A549 (cell line): ENCODE data around the gene RPTOR. TPM values are rescaled to one million over a fixed set of nuclear protein-coding genes. Genes with fewer than 3 reads are reported as not detected.

Experiments
- ATAC-seq, 2 experiments: fragments of 200-7000 bp in 1 of 2; fragments of >200 bp in 1 of 2; cut with Nextera tagmentation in 1 of 2; cut with Tn5 transposase in 1 of 2; 3 replicates each; pipeline versions ENCODE4 v1.8.0 to v1.9.1; 2018 to 2020; ENCODE audit warnings: mild to moderate bottlenecking in 1 of 2, moderate library complexity in 1 of 2
- CTCF ChIA-PET: fragments of 300-600 bp; sonication (Branson Sonifier 250); formaldehyde crosslinking; extraction: SDS; loops from one replicate; lab custom pipeline; 2021; ENCODE audit warnings: antibody characterized with exemption, inconsistent platforms; lab: Yijun Ruan, JAX
- POLR2A ChIA-PET: fragments of 350-600 bp; formaldehyde crosslinking; extraction: SDS; loops from one replicate; lab custom pipeline; 2021; ENCODE audit warnings: antibody characterized with exemption, inconsistent platforms; lab: Yijun Ruan, JAX
- DNase-seq, 2 experiments: peaks; one replicate each; pipeline versions ENCODE4 v3.0.0 to v3.0.0-alpha.2; 2011 to 2016; ENCODE audit warnings: low read depth in 1 of 2, low spot score in 1 of 2
- FAIRE-seq: peaks from 2 replicates; lab custom pipeline; 2011; peaks lifted over from hg19 to GRCh38; lab: Jason Lieb, UNC
- H3K27ac ChIP-seq, 2 experiments: fragments of >200 bp; sonication (Bioruptor Twin); formaldehyde crosslinking; 3 replicates each; pipeline ENCODE4 v1.5.1; 2016 to 2017
- H3K4me1 ChIP-seq: fragments of >200 bp; sonication (Bioruptor Twin); formaldehyde crosslinking; 3 replicates; pipeline ENCODE4 v1.6.1; 2016
- H3K4me2 ChIP-seq: fragments of >200 bp; sonication (Bioruptor Twin); formaldehyde crosslinking; 3 replicates; pipeline ENCODE4 v1.6.1; 2016
- H3K4me3 ChIP-seq: fragments of >200 bp; sonication (Bioruptor Twin); formaldehyde crosslinking; 3 replicates; pipeline ENCODE4 v1.5.1; 2016
- H3K9me3 ChIP-seq: fragments of >200 bp; sonication (Bioruptor Twin); formaldehyde crosslinking; 3 replicates; pipeline ENCODE4 v1.6.1; 2016
- CHD2 ChIP-seq: fragments of 150-350 bp; IDR thresholded peaks from 2 replicates; pipeline ENCODE4 v1.6.1; 2014; ENCODE audit warnings: low read length; ENCODE audit not compliant: partially characterized antibody
- E2F6 ChIP-seq: IDR thresholded peaks from 2 replicates; pipeline ENCODE4 v1.6.1; 2012; ENCODE audit warnings: low read depth, borderline replicate concordance
- EHF ChIP-seq: fragments of 250-450 bp; sonication (Bioruptor Pico); IDR thresholded peaks from 2 replicates; pipeline ENCODE4 v1.5.0; 2020; ENCODE audit warnings: mild to moderate bottlenecking
- ESRRA ChIP-seq: fragments of 150-350 bp; IDR thresholded peaks from 2 replicates; pipeline ENCODE4 v1.6.1; 2014; ENCODE audit warnings: mild to moderate bottlenecking, low read length, borderline replicate concordance
- FOXS1 ChIP-seq: fragments of 250-450 bp; sonication (Bioruptor Pico); IDR thresholded peaks from 2 replicates; pipeline ENCODE4 v1.5.0; 2020; ENCODE audit warnings: mild to moderate bottlenecking, moderate library complexity
- JUNB ChIP-seq: fragments of >200 bp; sonication (Bioruptor Twin); formaldehyde crosslinking; IDR thresholded peaks from 2 replicates; pipeline ENCODE4 v1.6.1; 2016
- KDM5A ChIP-seq: fragments of 200-600 bp; sonication (generic); IDR thresholded peaks from 2 replicates; pipeline ENCODE4 v1.6.1; 2016; ENCODE audit warnings: antibody characterized with exemption, mild to moderate bottlenecking
- MAZ ChIP-seq: fragments of 150-350 bp; IDR thresholded peaks from 2 replicates; pipeline ENCODE4 v1.6.1; 2014; ENCODE audit warnings: antibody characterized with exemption, low read depth, low read length, borderline replicate concordance
- MYC ChIP-seq: IDR thresholded peaks from 2 replicates; pipeline ENCODE4 v1.6.1; 2012; ENCODE audit warnings: mild to moderate bottlenecking, inconsistent platforms, low read length, improper control_type of control experiment, borderline replicate concordance
- NR3C1 ChIP-seq: fragments of >200 bp; sonication (Bioruptor Twin); formaldehyde crosslinking; IDR thresholded peaks from 3 replicates; pipeline ENCODE4 v1.6.1; 2017
- PBX3 ChIP-seq: IDR thresholded peaks from 2 replicates; pipeline ENCODE4 v1.6.1; 2012
- RCOR1 ChIP-seq: fragments of 150-350 bp; IDR thresholded peaks from 2 replicates; pipeline ENCODE4 v1.6.1; 2014; ENCODE audit warnings: antibody characterized with exemption, low read length, low read depth
- SMC3 ChIP-seq: fragments of >200 bp; sonication (Bioruptor Twin); formaldehyde crosslinking; IDR thresholded peaks from 3 replicates; pipeline ENCODE4 v1.6.1; 2018; ENCODE audit warnings: inconsistent platforms
- SREBF2 ChIP-seq: fragments of 450-650 bp; IDR thresholded peaks from 2 replicates; pipeline ENCODE4 v1.6.1; 2014; ENCODE audit warnings: mild to moderate bottlenecking, moderate library complexity
- TFCP2L1 ChIP-seq: fragments of 250-450 bp; sonication (Bioruptor Pico); IDR thresholded peaks from 2 replicates; pipeline ENCODE4 v1.5.0; 2021; ENCODE audit warnings: mild to moderate bottlenecking
- ZC3H11A ChIP-seq: fragments of 450-650 bp; IDR thresholded peaks from 2 replicates; pipeline ENCODE4 v1.6.1; 2014; ENCODE audit warnings: antibody characterized with exemption, mild to moderate bottlenecking
- WGBS: methylation state at CpG from one replicate; pipeline ENCODE4 v1.1.6; 2017; ENCODE audit errors: missing lambda C conversion rate; 5-methylcytosine and 5-hydroxymethylcytosine counted together
- polyA plus RNA-seq, 4 experiments: library from polyadenylated mRNA; depleted of rRNA in 3 of 4; stranded (reverse); fragments of >200 nt; fragmentation: RNase III in 1 of 4; extraction: RNeasy Plus Mini Kit Qiagen cat#74134 plus additional on column Dnase treatment in 1 of 4; gene quantifications; 2 replicates in 3 of 4; 3 replicates in 1 of 4; pipeline ENCODE4 v1.2.3, GENCODE V29; 2011 to 2017
- TF ChIP-seq, protein P1 (sequence below): fragments of 250-450 bp; sonication (Bioruptor Pico); IDR thresholded peaks from 2 replicates; pipeline ENCODE4 v1.5.0; 2020; ENCODE audit warnings: low read depth, mild to moderate bottlenecking, moderate library complexity
- TF ChIP-seq, protein P2 (sequence below): fragments of >200 bp; sonication (Bioruptor Twin); formaldehyde crosslinking; IDR thresholded peaks from 3 replicates; pipeline ENCODE4 v1.5.1; 2016

Gene RPTOR
- polyA plus RNA-seq, 2 of the 4 experiments (the other 2 are of a cell fraction): 10.8 to 27.1 TPM

- DNase-seq (no peak), FAIRE-seq (no peak), ATAC-seq (no peak)
- CTCF ChIA-PET: interaction anchor here (0.9 to 1.7 kb wide), 8 partner anchors 10 to 134 kb away, joined by 3 to 5 read pairs (median 3); no protein-coding TSS in a partner anchor
- Histone ChIP-seq H3K9me3 (no peaks in the 10 kb centered on the region), H3K4me1 (peaks cover 30% of the 10 kb centered on the region), H3K4me2 (no peak overlapping the region)
- TF ChIP-seq ESRRA: no peak
- TF ChIP-seq, all 56 proteins: peak for 0
- POLR2A ChIA-PET: no interaction called here
- H3K27ac ChIP-seq: no peak overlapping the region
- H3K4me3 ChIP-seq: no peak overlapping the region
- WGBS: 94% methylated on average over 32 of the region's 40 CpGs
These were observed 344.9 kb downstream of the RPTOR start for GRCh38 chr17:80889231-80890195.

DNA sequence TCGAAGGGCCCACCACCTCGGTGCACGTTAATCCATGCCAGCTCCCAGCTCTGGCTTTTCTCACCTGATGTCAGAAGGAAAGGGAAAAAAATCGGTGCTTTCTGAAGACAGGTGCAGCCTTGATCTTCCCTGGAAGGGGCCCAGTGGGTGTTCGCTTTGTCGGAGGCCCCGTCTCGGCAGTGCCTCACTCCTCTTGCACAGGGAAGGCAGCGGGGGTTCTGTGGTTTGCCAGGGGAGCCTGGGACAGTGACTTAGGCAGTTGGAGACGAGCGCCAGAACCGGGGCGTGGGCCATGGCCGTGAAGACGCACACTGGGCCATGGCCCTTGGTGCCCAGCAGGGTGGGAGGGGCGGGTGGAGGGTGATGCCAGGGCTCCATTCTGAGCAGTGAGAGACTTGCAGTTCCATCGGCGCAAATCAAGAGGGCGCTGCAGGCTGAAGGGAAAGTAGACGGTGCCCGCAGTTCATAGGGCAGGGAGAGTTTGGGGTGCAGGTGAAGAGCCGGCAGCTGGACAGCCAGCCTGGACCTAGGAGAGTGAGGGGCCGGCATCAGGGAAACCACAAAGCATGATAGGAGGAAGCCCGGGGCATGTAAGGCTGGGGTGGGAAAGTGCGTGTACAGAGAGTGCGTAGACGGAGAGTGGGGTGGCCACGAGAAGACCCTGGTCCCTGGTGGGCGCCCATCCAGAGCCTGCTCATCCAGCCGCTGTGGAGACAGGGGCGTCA lies 345.7 kb downstream of the RPTOR start:
- Histone ChIP-seq H3K4me1 (peaks cover 30% of the 10 kb centered on the region), H3K4me2 (peak overlapping the region; percentile 70; the same call in 1 of the 3 replicates), H3K4me3 (no peak overlapping the region), H3K27ac (peak overlapping the region in 1 of 2 experiments; percentile 84; a peak in 3 of 6 replicates), H3K9me3 (no peaks in the 10 kb centered on the region)
- FAIRE-seq: no peak
- 93% methylated on average over 29 of the region's 31 CpGs for WGBS
- POLR2A ChIA-PET: no interaction called here
- CTCF ChIA-PET: interaction anchor here (1.3 to 1.5 kb wide), 2 partner anchors 10 to 36 kb away, joined by 3 to 6 read pairs; no protein-coding TSS in a partner anchor
- DNase-seq: no peak
- no peak for ATAC-seq
- TF ChIP-seq KDM5A (no peak), PBX3 (no peak), EHF (CRISPR knock-in tag) (no peak), ZC3H11A (no peak), JUNB (no peak), SREBF2 (no peak), MAZ (no peak), E2F6 (no peak), TFCP2L1 (CRISPR knock-in tag) (no peak)

GRCh38 chr17:80890921-80891396 lies 346.3 kb downstream of the RPTOR start:
- FAIRE-seq: no peak
- ATAC-seq: no peak

GRCh38 chr17:80891397-80892018 lies 346.9 kb downstream of the RPTOR start:
- ChIA-PET POLR2A (interaction anchor here (1.0 kb wide), 1 partner anchor 437 kb away, joined by 4 read pairs; no protein-coding TSS in a partner anchor), CTCF (interaction anchor here (0.6 to 2.8 kb wide), 17 partner anchors 10 to 1736 kb away, joined by 3 to 11 read pairs (median 4); no protein-coding TSS in a partner anchor)
- WGBS: 31% methylated on average over 23 of the region's 23 CpGs
- Histone ChIP-seq H3K27ac (peak overlapping the region; percentile 57 to 84), H3K9me3 (no peaks in the 10 kb centered on the region), H3K4me3 (no peak overlapping the region), H3K4me2 (peak overlapping the region; percentile 70), H3K4me1 (peaks cover 30% of the 10 kb centered on the region)
- FAIRE-seq: peak; percentile 95
- peak; percentile 64 to 91 for DNase-seq
- peak; percentile 59 to 69 for ATAC-seq
- peak; percentile 19; the same call in 1 of the 3 replicates for TF ChIP-seq SMC3
- TF ChIP-seq, protein P1, sequence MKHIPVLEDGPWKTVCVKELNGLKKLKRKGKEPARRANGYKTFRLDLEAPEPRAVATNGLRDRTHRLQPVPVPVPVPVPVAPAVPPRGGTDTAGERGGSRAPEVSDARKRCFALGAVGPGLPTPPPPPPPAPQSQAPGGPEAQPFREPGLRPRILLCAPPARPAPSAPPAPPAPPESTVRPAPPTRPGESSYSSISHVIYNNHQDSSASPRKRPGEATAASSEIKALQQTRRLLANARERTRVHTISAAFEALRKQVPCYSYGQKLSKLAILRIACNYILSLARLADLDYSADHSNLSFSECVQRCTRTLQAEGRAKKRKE (CRISPR knock-in tag): 0 out of 2 replicates have a peak, but pooled peaks have one; percentile 66
- TF ChIP-seq FOXS1 (CRISPR knock-in tag): no peak
- TF ChIP-seq, protein P2, sequence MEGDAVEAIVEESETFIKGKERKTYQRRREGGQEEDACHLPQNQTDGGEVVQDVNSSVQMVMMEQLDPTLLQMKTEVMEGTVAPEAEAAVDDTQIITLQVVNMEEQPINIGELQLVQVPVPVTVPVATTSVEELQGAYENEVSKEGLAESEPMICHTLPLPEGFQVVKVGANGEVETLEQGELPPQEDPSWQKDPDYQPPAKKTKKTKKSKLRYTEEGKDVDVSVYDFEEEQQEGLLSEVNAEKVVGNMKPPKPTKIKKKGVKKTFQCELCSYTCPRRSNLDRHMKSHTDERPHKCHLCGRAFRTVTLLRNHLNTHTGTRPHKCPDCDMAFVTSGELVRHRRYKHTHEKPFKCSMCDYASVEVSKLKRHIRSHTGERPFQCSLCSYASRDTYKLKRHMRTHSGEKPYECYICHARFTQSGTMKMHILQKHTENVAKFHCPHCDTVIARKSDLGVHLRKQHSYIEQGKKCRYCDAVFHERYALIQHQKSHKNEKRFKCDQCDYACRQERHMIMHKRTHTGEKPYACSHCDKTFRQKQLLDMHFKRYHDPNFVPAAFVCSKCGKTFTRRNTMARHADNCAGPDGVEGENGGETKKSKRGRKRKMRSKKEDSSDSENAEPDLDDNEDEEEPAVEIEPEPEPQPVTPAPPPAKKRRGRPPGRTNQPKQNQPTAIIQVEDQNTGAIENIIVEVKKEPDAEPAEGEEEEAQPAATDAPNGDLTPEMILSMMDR: peak; percentile 32; the same call in 1 of the 3 replicates

More at GRCh38 chr17:80890921-80891396, 346.3 kb downstream of the RPTOR start:
- CTCF ChIA-PET: interaction anchor here (0.6 to 2.8 kb wide), 6 partner anchors 11 to 1735 kb away, joined by 3 to 11 read pairs (median 4); no protein-coding TSS in a partner anchor
- TF ChIP-seq RCOR1 (no peak), MYC (no peak), NR3C1 (no peak), CHD2 (no peak)
- TF ChIP-seq, all 56 proteins: peak for 0
- peak overlapping the region; percentile 70 for H3K4me2 ChIP-seq
- WGBS: 85% methylated on average over 18 of the region's 18 CpGs
- POLR2A ChIA-PET: interaction anchor here (1.0 kb wide), 1 partner anchor 436 kb away, joined by 4 read pairs; no protein-coding TSS in a partner anchor
- H3K27ac ChIP-seq: peak overlapping the region; percentile 57 to 84
- peaks cover 30% of the 10 kb centered on the region for H3K4me1 ChIP-seq
- H3K4me3 ChIP-seq: no peak overlapping the region
- DNase-seq: peak in 1 of 2 experiments; percentile 31
- H3K9me3 ChIP-seq: no peaks in the 10 kb centered on the region
